ENCODE data around the gene CTAG2.

CTAG2 gene

GRCh38 chrX:154607370-154607769, 46.0 kb downstream of the CTAG2 start:
- Histone ChIP-seq H4K5ac (ENCODE audit: low read length) (no peak overlapping the region), H2BK5ac (ENCODE audit: low read length) (no peak overlapping the region), H2BK120ac (ENCODE audit: low read depth, low read length) (no peak overlapping the region), H3K9ac (ENCODE audit: low read length) (no peak overlapping the region), H3K79me1 (ENCODE audit: low read length) (no peaks in the 10 kb centered on the region), H3K79me2 (ENCODE audit: control insufficient read depth, insufficient read depth, low read length) (no peaks in the 10 kb centered on the region), H3K4ac (ENCODE audit: low read depth, low read length) (no peak overlapping the region), H3K4me1 (ENCODE audit: control insufficient read depth, low read depth, low read length) (no peaks in the 10 kb centered on the region), H3K56ac (ENCODE audit: low read length) (no peak overlapping the region), H3K18ac (ENCODE audit: low read length) (no peak overlapping the region), H3K27ac (ENCODE audit: low read depth, low read length) (no peak overlapping the region), H3K36me3 (ENCODE audit: control insufficient read depth, insufficient read depth, low read length) (no peaks in the 10 kb centered on the region), H3K4me3 (ENCODE audit: low read length) (no peak overlapping the region), H4K8ac (ENCODE audit: low read depth, low read length) (no peak overlapping the region), H3K4me2 (ENCODE audit: low read length) (no peak overlapping the region), H3K23ac (ENCODE audit: low read length) (no peak overlapping the region), H2BK15ac (replicated peaks; ENCODE audit: low read depth) (no peak overlapping the region), H3K27me3 (ENCODE audit: insufficient read depth, low read length, poor library complexity) (no peaks in the 10 kb centered on the region), H2AK5ac (ENCODE audit: low read length) (no peak overlapping the region)
- no CpG with 5 or more reads among the region's 6 CpGs for WGBS (ENCODE audit: extremely low coverage, insufficient coverage, low lambda C conversion rate)
- DNase-seq: no peak

GRCh38 chrX:154605566-154605965, 47.8 kb downstream of the CTAG2 start:
- no peaks in the 10 kb centered on the region for H3K79me2 ChIP-seq (ENCODE audit: control insufficient read depth, insufficient read depth, low read length)
- H4K8ac ChIP-seq (ENCODE audit: low read depth, low read length): no peak overlapping the region
- H3K79me1 ChIP-seq (ENCODE audit: low read length): no peaks in the 10 kb centered on the region
- no peak overlapping the region for H3K4me2 ChIP-seq (ENCODE audit: low read length)
- H3K9ac ChIP-seq (ENCODE audit: low read length): no peak overlapping the region
- DNase-seq: no peak
- no peak overlapping the region for H3K4me3 ChIP-seq (ENCODE audit: low read length)
- H3K27me3 ChIP-seq (ENCODE audit: insufficient read depth, low read length, poor library complexity): no peaks in the 10 kb centered on the region
- WGBS (ENCODE audit: extremely low coverage, insufficient coverage, low lambda C conversion rate): no CpG with 5 or more reads among the region's 6 CpGs
- H2BK120ac ChIP-seq (ENCODE audit: low read depth, low read length): no peak overlapping the region
- H2BK5ac ChIP-seq (ENCODE audit: low read length): no peak overlapping the region
- H3K18ac ChIP-seq (ENCODE audit: low read length): no peak overlapping the region
- H3K27ac ChIP-seq (ENCODE audit: low read depth, low read length): no peak overlapping the region
- no peak overlapping the region for H2BK15ac ChIP-seq (replicated peaks; ENCODE audit: low read depth)
- H3K23ac ChIP-seq (ENCODE audit: low read length): no peak overlapping the region
- no peaks in the 10 kb centered on the region for H3K4me1 ChIP-seq (ENCODE audit: control insufficient read depth, low read depth, low read length)
- H3K36me3 ChIP-seq (ENCODE audit: control insufficient read depth, insufficient read depth, low read length): no peaks in the 10 kb centered on the region
- no peak overlapping the region for H3K4ac ChIP-seq (ENCODE audit: low read depth, low read length)
- no peak overlapping the region for H4K5ac ChIP-seq (ENCODE audit: low read length)
- no peak overlapping the region for H2AK5ac ChIP-seq (ENCODE audit: low read length)
- H3K56ac ChIP-seq (ENCODE audit: low read length): no peak overlapping the region

GRCh38 chrX:154603438-154604430, 49.6 kb downstream of the CTAG2 start:
- no peak overlapping the region for H3K4me3 ChIP-seq (ENCODE audit: low read length)
- H3K79me1 ChIP-seq (ENCODE audit: low read length): no peaks in the 10 kb centered on the region
- H3K4ac ChIP-seq (ENCODE audit: low read depth, low read length): no peak overlapping the region
- no peaks in the 10 kb centered on the region for H3K79me2 ChIP-seq (ENCODE audit: control insufficient read depth, insufficient read depth, low read length)
- no CpG with 5 or more reads among the region's 13 CpGs for WGBS (ENCODE audit: extremely low coverage, insufficient coverage, low lambda C conversion rate)
- H2AK5ac ChIP-seq (ENCODE audit: low read length): no peak overlapping the region
- H2BK15ac ChIP-seq (replicated peaks; ENCODE audit: low read depth): no peak overlapping the region
- H3K27ac ChIP-seq (ENCODE audit: low read depth, low read length): no peak overlapping the region
- DNase-seq: peak; percentile 53
- H2BK120ac ChIP-seq (ENCODE audit: low read depth, low read length): no peak overlapping the region
- H3K4me1 ChIP-seq (ENCODE audit: control insufficient read depth, low read depth, low read length): no peaks in the 10 kb centered on the region
- no peaks in the 10 kb centered on the region for H3K36me3 ChIP-seq (ENCODE audit: control insufficient read depth, insufficient read depth, low read length)
- H4K5ac ChIP-seq (ENCODE audit: low read length): no peak overlapping the region
- H3K27me3 ChIP-seq (ENCODE audit: insufficient read depth, low read length, poor library complexity): no peaks in the 10 kb centered on the region
- no peak overlapping the region for H3K18ac ChIP-seq (ENCODE audit: low read length)
- no peak overlapping the region for H3K56ac ChIP-seq (ENCODE audit: low read length)
- H4K8ac ChIP-seq (ENCODE audit: low read depth, low read length): no peak overlapping the region
- no peak overlapping the region for H3K4me2 ChIP-seq (ENCODE audit: low read length)
- no peak overlapping the region for H2BK5ac ChIP-seq (ENCODE audit: low read length)
- no peak overlapping the region for H3K23ac ChIP-seq (ENCODE audit: low read length)
- H3K9ac ChIP-seq (ENCODE audit: low read length): no peak overlapping the region

GRCh38 chrX:154602766-154603437, 50.5 kb downstream of the CTAG2 start:
- H3K4me1 ChIP-seq (ENCODE audit: control insufficient read depth, low read depth, low read length): no peaks in the 10 kb centered on the region
- H3K23ac ChIP-seq (ENCODE audit: low read length): no peak overlapping the region
- no peak overlapping the region for H2BK15ac ChIP-seq (replicated peaks; ENCODE audit: low read depth)
- no peak overlapping the region for H3K18ac ChIP-seq (ENCODE audit: low read length)
- H2AK5ac ChIP-seq (ENCODE audit: low read length): no peak overlapping the region
- H3K4me2 ChIP-seq (ENCODE audit: low read length): no peak overlapping the region
- H3K4ac ChIP-seq (ENCODE audit: low read depth, low read length): no peak overlapping the region
- WGBS (ENCODE audit: extremely low coverage, insufficient coverage, low lambda C conversion rate): no CpG with 5 or more reads among the region's 18 CpGs
- no peak overlapping the region for H2BK5ac ChIP-seq (ENCODE audit: low read length)
- no peaks in the 10 kb centered on the region for H3K79me1 ChIP-seq (ENCODE audit: low read length)
- no peak overlapping the region for H3K9ac ChIP-seq (ENCODE audit: low read length)
- no peaks in the 10 kb centered on the region for H3K79me2 ChIP-seq (ENCODE audit: control insufficient read depth, insufficient read depth, low read length)
- DNase-seq: no peak
- no peak overlapping the region for H4K8ac ChIP-seq (ENCODE audit: low read depth, low read length)
- H3K56ac ChIP-seq (ENCODE audit: low read length): no peak overlapping the region
- H3K27ac ChIP-seq (ENCODE audit: low read depth, low read length): no peak overlapping the region
- no peak overlapping the region for H3K4me3 ChIP-seq (ENCODE audit: low read length)
- no peak overlapping the region for H4K5ac ChIP-seq (ENCODE audit: low read length)
- H3K27me3 ChIP-seq (ENCODE audit: insufficient read depth, low read length, poor library complexity): no peaks in the 10 kb centered on the region
- no peak overlapping the region for H2BK120ac ChIP-seq (ENCODE audit: low read depth, low read length)
- H3K36me3 ChIP-seq (ENCODE audit: control insufficient read depth, insufficient read depth, low read length): no peaks in the 10 kb centered on the region

- DNase-seq: no peak
- no CpG with 5 or more reads among the region's 13 CpGs for WGBS (ENCODE audit: extremely low coverage, insufficient coverage, low lambda C conversion rate)
These were observed 51.2 kb downstream of the CTAG2 start for GRCh38 chrX:154602226-154602625.

More at GRCh38 chrX:154602226-154602625, 51.2 kb downstream of the CTAG2 start:
- no peaks in the 10 kb centered on the region for H3K4me1 ChIP-seq (ENCODE audit: control insufficient read depth, low read depth, low read length)
- H3K27ac ChIP-seq (ENCODE audit: low read depth, low read length): no peak overlapping the region
- H3K18ac ChIP-seq (ENCODE audit: low read length): no peak overlapping the region
- H3K56ac ChIP-seq (ENCODE audit: low read length): no peak overlapping the region
- no peaks in the 10 kb centered on the region for H3K79me2 ChIP-seq (ENCODE audit: control insufficient read depth, insufficient read depth, low read length)
- no peak overlapping the region for H3K23ac ChIP-seq (ENCODE audit: low read length)
- no peak overlapping the region for H2BK5ac ChIP-seq (ENCODE audit: low read length)
- no peak overlapping the region for H3K9ac ChIP-seq (ENCODE audit: low read length)
- no peak overlapping the region for H3K4me2 ChIP-seq (ENCODE audit: low read length)
- H2BK120ac ChIP-seq (ENCODE audit: low read depth, low read length): no peak overlapping the region
- no peaks in the 10 kb centered on the region for H3K27me3 ChIP-seq (ENCODE audit: insufficient read depth, low read length, poor library complexity)
- H2BK15ac ChIP-seq (replicated peaks; ENCODE audit: low read depth): no peak overlapping the region
- H3K4ac ChIP-seq (ENCODE audit: low read depth, low read length): no peak overlapping the region
- no peaks in the 10 kb centered on the region for H3K79me1 ChIP-seq (ENCODE audit: low read length)
- H2AK5ac ChIP-seq (ENCODE audit: low read length): no peak overlapping the region
- H3K4me3 ChIP-seq (ENCODE audit: low read length): no peak overlapping the region
- H3K36me3 ChIP-seq (ENCODE audit: control insufficient read depth, insufficient read depth, low read length): no peaks in the 10 kb centered on the region
- no peak overlapping the region for H4K8ac ChIP-seq (ENCODE audit: low read depth, low read length)
- H4K5ac ChIP-seq (ENCODE audit: low read length): no peak overlapping the region

Data from mesendoderm (in vitro differentiated cells).